Fibroblast of gingiva (primary cell): ENCODE measurements around the gene AMD1.

ENCODE experiments used
- DNase-seq: peaks from one replicate; pipeline ENCODE4 v3.0.0-alpha.2; 2011; ENCODE audit warnings: low read depth

Gene AMD1

DNA sequence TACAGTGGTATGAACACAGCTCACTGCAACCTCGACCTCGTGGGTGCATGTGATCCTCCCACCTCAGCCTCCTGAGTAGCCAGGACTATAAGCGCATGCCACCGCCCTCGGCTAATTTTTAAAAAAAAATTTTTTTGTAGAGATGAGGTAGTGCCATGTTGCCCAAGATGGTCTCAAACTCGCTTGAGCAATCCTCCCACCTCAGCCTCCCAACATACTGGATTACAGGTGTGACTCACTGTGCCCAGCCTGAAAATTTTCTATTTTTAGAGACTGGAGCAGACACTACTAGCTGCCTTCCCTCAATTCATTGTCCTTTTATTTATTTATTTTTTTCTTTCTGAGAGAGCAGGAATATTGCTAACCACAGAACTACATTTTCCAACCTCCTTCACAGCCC, 63.6 kb downstream of the AMD1 start:
- DNase-seq, result no peak

DNA sequence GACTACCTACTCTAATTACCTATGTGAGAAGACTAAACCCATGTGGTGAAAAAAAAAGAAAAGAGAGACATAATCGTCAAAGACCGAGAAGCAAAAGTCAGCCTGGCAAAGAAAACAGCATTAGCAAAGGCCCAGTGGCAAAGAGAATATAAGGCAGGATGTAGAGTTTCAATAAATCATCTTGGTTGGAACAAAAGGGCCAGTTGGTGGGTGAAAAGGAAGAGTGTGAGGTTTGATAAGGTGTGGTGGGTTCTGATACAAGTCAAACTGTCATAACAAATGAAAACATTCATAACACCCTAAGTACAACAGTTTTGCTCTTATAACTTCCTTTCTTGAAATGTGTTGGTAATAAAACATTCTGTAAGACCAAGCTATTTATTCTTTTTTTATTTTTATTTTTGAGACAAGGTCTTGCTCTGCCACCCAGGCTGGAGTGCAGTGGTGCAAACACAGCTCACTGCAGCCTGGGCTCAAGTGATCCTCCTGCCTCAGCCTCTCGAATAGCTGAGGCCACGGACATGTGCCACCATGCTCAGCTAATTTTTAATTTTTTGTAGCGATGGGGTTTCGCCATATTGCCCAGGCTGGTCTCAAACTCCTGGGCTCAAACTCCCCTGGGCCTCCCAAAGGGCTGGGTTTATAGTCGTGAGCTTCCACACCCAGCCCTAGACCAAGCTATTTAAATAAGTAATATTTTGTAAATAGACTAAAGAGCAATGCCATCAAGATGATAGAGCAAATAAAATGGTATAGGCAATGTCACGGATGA, 65.0 kb downstream of the AMD1 start:
- no peak for DNase-seq

- peak; percentile 85 for DNase-seq
These were observed 70.1 kb downstream of the AMD1 start for GRCh38 chr6:110944681-110945151.
